Retinal pigment epithelial cell (primary cell): ENCODE data around the gene TGM2.

Experiments used
- DNase-seq: peaks from one replicate; pipeline ENCODE4 v3.0.0-alpha.2; 2010; ENCODE audit warnings: low read depth
- H3K4me3 ChIP-seq: 2 replicates; pipeline ENCODE4 v1.5.1; 2011; ENCODE audit warnings: mild to moderate bottlenecking, low read length, control low read depth, moderate library complexity
- TF ChIP-seq, protein P1 (sequence below): conservative IDR thresholded peaks from 2 replicates; pipeline ENCODE4 v1.5.1; 2011; ENCODE audit warnings: low read depth, low read length, control low read depth, inconsistent platforms

Gene TGM2

DNA sequence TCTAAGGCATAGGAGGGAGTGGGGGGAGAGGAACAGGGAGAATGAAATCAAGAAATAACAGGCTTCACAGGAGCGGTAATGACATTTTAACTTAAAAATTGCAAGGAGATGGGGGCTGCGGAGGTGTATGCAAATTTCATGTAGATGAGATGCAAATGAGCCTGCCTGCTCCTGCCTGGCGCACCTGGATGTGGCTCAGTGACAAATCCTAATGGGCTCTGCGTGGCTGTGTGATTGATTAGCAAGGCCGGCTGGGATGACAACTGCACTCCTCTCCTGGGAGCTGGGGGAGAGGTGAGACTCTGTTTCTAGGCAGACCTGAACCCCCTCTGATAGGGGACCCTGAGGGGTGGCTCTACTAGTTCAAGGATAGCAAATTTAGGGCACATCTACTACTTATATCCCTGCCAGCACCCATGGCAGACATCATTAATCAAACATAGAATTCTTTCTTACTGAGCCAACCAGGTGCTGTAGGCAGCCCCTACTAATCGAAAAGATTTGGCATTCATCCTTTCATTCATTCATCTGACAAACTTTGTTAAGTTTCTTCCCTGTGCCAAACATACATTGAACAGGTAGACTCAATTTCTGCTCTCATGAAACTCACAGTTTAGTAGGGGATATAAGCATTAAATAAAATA lies 38.4 kb upstream of the TGM2 start:
- DNase-seq = no peak
- H3K4me3 ChIP-seq = no peak overlapping the region
- TF ChIP-seq, protein P1, sequence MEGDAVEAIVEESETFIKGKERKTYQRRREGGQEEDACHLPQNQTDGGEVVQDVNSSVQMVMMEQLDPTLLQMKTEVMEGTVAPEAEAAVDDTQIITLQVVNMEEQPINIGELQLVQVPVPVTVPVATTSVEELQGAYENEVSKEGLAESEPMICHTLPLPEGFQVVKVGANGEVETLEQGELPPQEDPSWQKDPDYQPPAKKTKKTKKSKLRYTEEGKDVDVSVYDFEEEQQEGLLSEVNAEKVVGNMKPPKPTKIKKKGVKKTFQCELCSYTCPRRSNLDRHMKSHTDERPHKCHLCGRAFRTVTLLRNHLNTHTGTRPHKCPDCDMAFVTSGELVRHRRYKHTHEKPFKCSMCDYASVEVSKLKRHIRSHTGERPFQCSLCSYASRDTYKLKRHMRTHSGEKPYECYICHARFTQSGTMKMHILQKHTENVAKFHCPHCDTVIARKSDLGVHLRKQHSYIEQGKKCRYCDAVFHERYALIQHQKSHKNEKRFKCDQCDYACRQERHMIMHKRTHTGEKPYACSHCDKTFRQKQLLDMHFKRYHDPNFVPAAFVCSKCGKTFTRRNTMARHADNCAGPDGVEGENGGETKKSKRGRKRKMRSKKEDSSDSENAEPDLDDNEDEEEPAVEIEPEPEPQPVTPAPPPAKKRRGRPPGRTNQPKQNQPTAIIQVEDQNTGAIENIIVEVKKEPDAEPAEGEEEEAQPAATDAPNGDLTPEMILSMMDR = no peak

DNA sequence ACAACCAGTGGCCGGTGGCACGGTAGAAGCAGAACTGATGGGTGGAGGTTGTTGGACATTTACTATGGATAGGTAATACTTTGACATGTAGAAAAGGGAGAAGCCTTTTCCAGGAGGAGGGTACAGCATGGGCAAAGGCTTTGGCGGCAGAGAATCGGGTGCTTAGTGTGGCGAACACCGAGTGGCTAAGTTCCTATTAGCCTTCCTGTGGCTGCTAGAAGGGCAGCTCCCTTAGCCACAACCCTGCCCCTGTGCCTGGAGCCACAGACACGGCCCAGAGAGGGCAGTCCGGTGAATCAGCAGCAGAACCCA lies 37.9 kb upstream of the TGM2 start:
- TF ChIP-seq, protein P1 = no peak
- no peak for DNase-seq
- H3K4me3 ChIP-seq = no peak overlapping the region

DNA sequence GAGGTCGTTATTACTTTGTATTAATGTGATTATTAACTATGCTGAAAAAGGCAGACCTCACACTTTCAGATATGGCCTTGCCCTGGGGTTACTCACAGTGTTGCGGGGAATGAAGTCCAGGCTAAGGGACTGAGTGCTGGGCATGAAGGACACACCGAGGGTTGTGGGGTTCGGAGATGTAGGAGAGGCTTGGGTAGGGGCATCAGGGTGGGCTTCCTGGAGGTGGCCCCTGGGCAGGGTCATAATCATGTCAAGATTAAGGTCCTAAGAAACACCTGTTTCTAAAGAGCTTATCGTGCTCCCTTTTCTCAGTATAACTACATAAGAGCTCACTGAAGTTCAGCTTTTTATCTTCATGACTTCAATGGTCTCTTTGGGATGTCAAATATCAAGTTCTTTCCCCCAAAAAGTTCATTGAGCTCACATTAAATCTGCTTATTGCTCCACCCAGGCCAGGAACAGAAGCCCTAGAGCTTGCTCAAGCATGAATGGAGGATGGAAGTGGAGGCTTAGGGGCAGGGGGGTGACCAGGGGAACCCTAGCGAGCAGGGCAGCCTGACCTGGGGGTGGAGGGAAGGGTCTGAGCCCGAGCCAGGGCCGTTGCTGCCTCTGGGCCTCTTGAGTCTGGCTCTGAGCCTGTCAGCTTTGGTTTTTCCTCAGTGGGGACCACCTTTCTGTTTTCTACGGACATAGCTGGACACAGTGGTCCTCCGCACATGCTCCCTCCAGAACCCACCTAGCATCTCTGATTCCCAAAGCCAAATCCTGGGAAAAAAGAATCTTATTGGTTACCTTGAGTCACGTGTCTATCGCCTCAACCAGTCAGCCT lies 37.3 kb upstream of the TGM2 start:
- TF ChIP-seq, protein P1 = no peak
- H3K4me3 ChIP-seq = no peak overlapping the region
- no peak for DNase-seq

DNA sequence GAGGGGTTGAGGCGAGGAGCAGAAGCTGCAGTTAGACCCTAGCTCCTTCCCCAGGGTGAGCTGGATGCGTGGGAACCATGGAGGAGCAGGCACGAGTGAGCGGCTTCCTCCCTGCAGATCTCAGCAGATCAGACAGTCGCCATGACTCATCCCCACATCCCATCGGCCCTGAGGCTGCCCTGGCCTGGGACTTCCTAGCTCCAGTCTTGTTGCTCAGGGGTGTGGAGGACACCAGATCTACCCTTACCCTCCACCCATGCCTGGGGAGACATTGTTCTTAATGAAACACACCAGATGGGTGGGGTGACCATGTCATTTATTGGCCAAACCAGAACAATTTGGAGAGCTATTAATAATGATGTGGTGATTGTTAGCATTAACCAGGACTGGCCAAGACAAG lies 36.3 kb upstream of the TGM2 start:
- H3K4me3 ChIP-seq = no peak overlapping the region
- no peak for DNase-seq
- TF ChIP-seq, protein P1 = no peak

DNA sequence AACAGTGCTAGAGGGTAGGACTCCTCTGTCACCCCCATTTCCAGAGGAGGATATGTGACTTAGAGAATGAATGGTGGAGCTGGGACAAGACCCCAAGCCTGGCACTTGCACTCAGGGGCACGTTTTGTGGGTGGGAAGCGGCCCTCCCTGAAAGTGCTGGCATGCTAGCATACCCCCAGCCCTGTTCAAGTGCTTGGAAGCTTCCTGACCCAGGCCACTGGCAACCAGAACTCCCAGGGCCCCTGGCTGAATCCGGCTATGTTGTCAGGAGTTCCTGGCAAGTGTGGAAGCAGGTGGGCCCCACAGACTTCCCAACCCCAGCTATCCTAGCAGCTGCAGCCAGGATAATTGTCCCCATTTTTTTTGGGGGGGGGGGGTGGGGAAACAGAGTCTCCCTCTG lies 35.6 kb upstream of the TGM2 start:
- DNase-seq = no peak
- TF ChIP-seq, protein P1 = no peak
- H3K4me3 ChIP-seq = no peak overlapping the region

DNA sequence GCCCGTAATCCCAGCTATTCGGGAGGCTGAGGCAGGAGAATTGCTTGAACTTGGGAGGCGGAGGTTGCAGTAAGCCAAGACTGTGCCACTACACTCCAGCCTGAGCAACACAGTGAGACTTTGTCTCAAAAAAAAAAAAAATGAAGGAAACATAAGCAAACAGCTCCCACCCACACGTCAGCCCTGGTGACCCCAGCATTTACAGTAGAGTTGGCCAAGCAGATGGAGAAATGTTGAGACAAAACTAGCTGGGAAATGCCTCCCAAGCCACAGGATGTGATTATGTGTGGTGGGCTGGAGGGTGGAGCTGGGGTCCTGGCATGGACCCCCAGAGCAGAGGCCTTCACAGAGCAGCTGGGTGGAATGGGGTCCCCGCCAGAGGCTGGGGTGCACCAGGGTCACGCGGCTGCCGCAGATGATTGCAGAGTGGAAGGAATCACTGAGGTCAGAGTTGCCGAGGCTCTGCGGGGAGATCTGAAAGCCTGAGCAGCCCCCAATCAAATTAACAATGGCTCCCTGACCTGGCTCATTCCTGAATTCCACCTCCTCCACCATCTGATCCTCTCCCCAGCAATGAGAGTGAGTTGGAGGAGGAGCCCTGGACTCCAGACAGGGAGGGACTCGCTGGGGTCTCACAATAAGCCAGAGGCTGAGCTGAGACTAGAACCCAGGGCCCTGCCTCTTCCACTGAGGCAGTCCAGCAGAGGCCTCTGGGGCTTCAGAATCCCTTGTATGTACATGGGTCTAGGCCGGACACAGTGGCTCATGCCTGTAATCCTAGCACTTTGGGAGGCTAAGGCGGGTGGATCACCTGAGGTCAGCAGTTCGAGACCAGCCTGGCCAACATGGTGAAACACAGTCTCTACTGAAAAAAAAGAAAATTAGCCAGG lies 34.7 kb upstream of the TGM2 start:
- no peak for DNase-seq
- TF ChIP-seq, protein P1 = no peak
- H3K4me3 ChIP-seq = no peak overlapping the region
